A673 (cell line): ENCODE results near the gene VDAC1. TPM values are rescaled to one million over a fixed set of nuclear protein-coding genes. Genes with fewer than 3 reads are reported as not detected.

Experiments used
- BruUV-seq: library from RNA; stranded (reverse); fragments of 400-500 nt; replicated peaks from 2 replicates; lab custom pipeline; 2021; lab: Mats Ljungman, UMichigan
- CTCF ChIA-PET: fragments of 300-600 bp; sonication (Branson Sonifier 250); formaldehyde crosslinking; loops from one replicate; lab custom pipeline; 2022; ENCODE audit warnings: antibody characterized with exemption; lab: Charles Lee
- POLR2A ChIA-PET: fragments of 300-600 bp; sonication (Branson Sonifier 250); formaldehyde crosslinking; loops from one replicate; lab custom pipeline; 2022; ENCODE audit warnings: antibody characterized with exemption; ENCODE audit not compliant: low non-redundant PET; lab: Charles Lee
- DNase-seq: peaks from one replicate; pipeline ENCODE4 v3.0.0-alpha.2; 2015; ENCODE audit warnings: low spot score
- H3K27ac ChIP-seq: fragments of 200-600 bp; sonication (generic); 2 replicates; pipeline ENCODE4 v1.5.1; 2016; ENCODE audit warnings: mixed run types, low read depth, mild to moderate bottlenecking, mixed read lengths, antibody characterized with exemption, low read length; ENCODE audit not compliant: poor library complexity, severe bottlenecking
- H3K27me3 ChIP-seq: fragments of 200-600 bp; sonication (generic); replicated peaks from 2 replicates; pipeline ENCODE4 v1.6.1; 2017; ENCODE audit warnings: mixed run types, low read depth, mild to moderate bottlenecking, mixed read lengths, antibody characterized with exemption, low read length; ENCODE audit not compliant: insufficient read depth, poor library complexity
- H3K36me3 ChIP-seq: fragments of 200-600 bp; sonication (generic); 2 replicates; pipeline ENCODE4 v1.6.1; 2016; ENCODE audit warnings: mixed run types, mild to moderate bottlenecking, mixed read lengths, antibody characterized with exemption, low read length; ENCODE audit not compliant: insufficient read depth, poor library complexity, severe bottlenecking
- H3K4me1 ChIP-seq: fragments of 200-600 bp; sonication (generic); 2 replicates; pipeline ENCODE4 v1.6.1; 2017; ENCODE audit warnings: mixed run types, mild to moderate bottlenecking, mixed read lengths, antibody characterized with exemption, low read length; ENCODE audit not compliant: insufficient read depth, poor library complexity, severe bottlenecking
- H3K4me3 ChIP-seq: fragments of 200-600 bp; sonication (generic); 2 replicates; pipeline ENCODE4 v1.5.1; 2016; ENCODE audit warnings: low read depth, mixed run types, mild to moderate bottlenecking, mixed read lengths, low read length; ENCODE audit not compliant: poor library complexity, severe bottlenecking
- H3K9me3 ChIP-seq: fragments of 200-600 bp; sonication (generic); 2 replicates; pipeline ENCODE4 v1.6.1; 2016; ENCODE audit warnings: mixed run types, low read depth, mild to moderate bottlenecking, mixed read lengths, antibody characterized with exemption, low read length; ENCODE audit not compliant: poor library complexity, severe bottlenecking
- EZH2 ChIP-seq: fragments of 200-600 bp; sonication (generic); IDR thresholded peaks from 2 replicates; pipeline ENCODE4 v1.6.1; 2017; ENCODE audit warnings: borderline replicate concordance, low read depth, mild to moderate bottlenecking, mixed read lengths, antibody characterized with exemption, low read length; ENCODE audit not compliant: poor library complexity, severe bottlenecking
- intact Hi-C: fragments of 100-400 bp; cut with micrococcal nuclease; formaldehyde crosslinking; loops from one replicate; pipeline ENCODE4 v1.10.0; 2022; ENCODE audit not compliant: unreplicated experiment
- total RNA-seq: library from RNA; stranded (reverse); gene quantifications from 2 replicates; pipeline ENCODE4 v1.2.3, GENCODE V29; 2021
- TF ChIP-seq, protein P1 (sequence below): fragments of 300-800, 200-600 bp; sonication (generic); conservative IDR thresholded peaks from 2 replicates; pipeline ENCODE4 v1.5.1; 2017; ENCODE audit warnings: low read depth, mild to moderate bottlenecking, antibody characterized with exemption, low read length, moderate library complexity, mixed read lengths

VDAC1 gene
- total RNA-seq, 1 experiment from 2014 or later: 367 TPM

DNA sequence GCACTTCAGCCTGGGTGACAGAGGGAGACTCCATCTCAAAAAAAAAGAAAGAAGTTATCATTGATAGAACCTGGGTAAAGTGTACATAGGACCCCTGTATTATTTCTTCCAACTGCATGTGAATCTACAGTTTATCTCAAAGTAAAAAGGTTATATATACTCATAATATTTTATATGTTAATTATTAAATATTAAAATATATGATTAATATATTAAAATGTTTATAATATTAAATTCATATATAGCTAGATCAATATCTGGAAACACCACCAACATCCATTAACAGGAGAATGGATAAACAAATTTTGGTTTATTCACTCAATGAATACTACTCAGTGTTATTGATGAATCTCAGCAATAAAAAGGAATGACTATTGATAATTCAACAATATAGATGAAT lies 56.1 kb downstream of the VDAC1 start:
- no peaks in the 10 kb centered on the region for H3K9me3 ChIP-seq
- H3K4me3 ChIP-seq: no peak overlapping the region
- intact Hi-C loops: loop anchor here (10.0 kb wide), 1 partner anchor 194 kb away; no protein-coding TSS in a partner anchor
- no peaks in the 10 kb centered on the region for H3K4me1 ChIP-seq
- H3K36me3 ChIP-seq: no peaks in the 10 kb centered on the region
- CTCF ChIA-PET: no interaction called here
- H3K27me3 ChIP-seq: no peaks in the 10 kb centered on the region
- no TSS peak for BruUV-seq
- TF ChIP-seq EZH2: no peak
- TF ChIP-seq, protein P1, sequence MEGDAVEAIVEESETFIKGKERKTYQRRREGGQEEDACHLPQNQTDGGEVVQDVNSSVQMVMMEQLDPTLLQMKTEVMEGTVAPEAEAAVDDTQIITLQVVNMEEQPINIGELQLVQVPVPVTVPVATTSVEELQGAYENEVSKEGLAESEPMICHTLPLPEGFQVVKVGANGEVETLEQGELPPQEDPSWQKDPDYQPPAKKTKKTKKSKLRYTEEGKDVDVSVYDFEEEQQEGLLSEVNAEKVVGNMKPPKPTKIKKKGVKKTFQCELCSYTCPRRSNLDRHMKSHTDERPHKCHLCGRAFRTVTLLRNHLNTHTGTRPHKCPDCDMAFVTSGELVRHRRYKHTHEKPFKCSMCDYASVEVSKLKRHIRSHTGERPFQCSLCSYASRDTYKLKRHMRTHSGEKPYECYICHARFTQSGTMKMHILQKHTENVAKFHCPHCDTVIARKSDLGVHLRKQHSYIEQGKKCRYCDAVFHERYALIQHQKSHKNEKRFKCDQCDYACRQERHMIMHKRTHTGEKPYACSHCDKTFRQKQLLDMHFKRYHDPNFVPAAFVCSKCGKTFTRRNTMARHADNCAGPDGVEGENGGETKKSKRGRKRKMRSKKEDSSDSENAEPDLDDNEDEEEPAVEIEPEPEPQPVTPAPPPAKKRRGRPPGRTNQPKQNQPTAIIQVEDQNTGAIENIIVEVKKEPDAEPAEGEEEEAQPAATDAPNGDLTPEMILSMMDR: no peak
- no peak overlapping the region for H3K27ac ChIP-seq
- no peak for DNase-seq
- POLR2A ChIA-PET: interaction anchor here (0.7 kb wide), 1 partner anchor 50 kb away, joined by 3 read pairs; no protein-coding TSS in a partner anchor

DNA sequence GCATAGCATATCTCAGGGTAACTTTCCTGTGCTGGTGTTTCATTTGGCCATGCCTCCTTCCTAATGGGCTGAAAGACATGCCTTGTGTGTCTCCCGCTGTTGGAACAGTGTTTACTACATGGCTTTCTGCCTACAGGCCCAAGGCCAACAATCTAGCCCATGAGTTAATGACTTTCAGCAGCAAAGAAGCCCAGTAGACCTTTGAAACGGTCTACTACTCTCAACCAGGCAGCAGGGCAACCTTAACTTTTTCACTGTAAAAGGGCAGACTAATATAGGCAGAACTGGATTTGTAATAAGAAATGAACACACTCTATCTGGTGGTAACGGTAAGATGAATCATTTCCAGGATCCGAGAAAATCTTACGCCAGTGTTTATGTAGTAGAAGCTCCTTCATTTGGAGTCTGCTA lies 57.3 kb downstream of the VDAC1 start:
- no peaks in the 10 kb centered on the region for H3K9me3 ChIP-seq
- DNase-seq: no peak
- TF ChIP-seq EZH2: no peak
- TF ChIP-seq, protein P1: no peak
- intact Hi-C loops: loop anchor here (10.0 kb wide), 1 partner anchor 193 kb away; no protein-coding TSS in a partner anchor
- no peaks in the 10 kb centered on the region for H3K4me1 ChIP-seq
- POLR2A ChIA-PET: no interaction called here
- BruUV-seq: no TSS peak
- H3K27me3 ChIP-seq: no peaks in the 10 kb centered on the region
- CTCF ChIA-PET: no interaction called here
- no peak overlapping the region for H3K4me3 ChIP-seq
- no peak overlapping the region for H3K27ac ChIP-seq
- H3K36me3 ChIP-seq: no peaks in the 10 kb centered on the region

GRCh38 chr5:133945568-133945967 lies 59.2 kb downstream of the VDAC1 start:
- H3K36me3 ChIP-seq: no peaks in the 10 kb centered on the region
- CTCF ChIA-PET: interaction anchor here (0.6 kb wide), 1 partner anchor 122 kb away, joined by 5 read pairs; no protein-coding TSS in a partner anchor
- H3K27ac ChIP-seq: no peak overlapping the region
- no peaks in the 10 kb centered on the region for H3K9me3 ChIP-seq
- intact Hi-C loops: loop anchor here (2.0 to 10.0 kb wide), 2 partner anchors 191 to 521 kb away; no protein-coding TSS in a partner anchor
- no peaks in the 10 kb centered on the region for H3K4me1 ChIP-seq
- H3K27me3 ChIP-seq: no peaks in the 10 kb centered on the region
- TF ChIP-seq, protein P1: no peak
- no peak for TF ChIP-seq EZH2
- no peak for DNase-seq
- BruUV-seq: no TSS peak
- POLR2A ChIA-PET: no interaction called here
- no peak overlapping the region for H3K4me3 ChIP-seq
